PC-9 (cell line): ENCODE measurements around the gene PPP2R5A. TPM values are rescaled to one million over a fixed set of nuclear protein-coding genes. Genes with fewer than 3 reads are reported as not detected.

ENCODE experiments used
- BruUV-seq: library from RNA; stranded (reverse); fragments of 400-500 nt; replicated peaks from 2 replicates; lab custom pipeline; 2021; lab: Mats Ljungman, UMichigan
- CTCF ChIA-PET: fragments of 300-600 bp; sonication (Branson Sonifier 250); formaldehyde crosslinking; loops from one replicate; lab custom pipeline; 2022; ENCODE audit warnings: antibody characterized with exemption; lab: Charles Lee
- POLR2A ChIA-PET: fragments of 300-600 bp; sonication (Branson Sonifier 250); formaldehyde crosslinking; loops from one replicate; lab custom pipeline; 2022; ENCODE audit warnings: antibody characterized with exemption; ENCODE audit not compliant: unreplicated experiment; lab: Charles Lee
- DNase-seq, 2 experiments: peaks; one replicate each; pipeline versions ENCODE4 v3.0.0 to v3.0.0-alpha.2; 2015 to 2022; ENCODE audit warnings: mixed read lengths in 1 of 2
- H2AFZ ChIP-seq: fragments of 200-600 bp; sonication (generic); 2 replicates; pipeline ENCODE4 v1.8.1; 2017; ENCODE audit warnings: antibody characterized with exemption
- H3F3A ChIP-seq: fragments of 200-600 bp; sonication (generic); 2 replicates; pipeline ENCODE4 v1.8.1; 2017; ENCODE audit warnings: antibody characterized with exemption, mild to moderate bottlenecking, low read depth; ENCODE audit not compliant: insufficient read depth
- H3K27ac ChIP-seq: fragments of 200-600 bp; sonication (generic); 2 replicates; pipeline ENCODE4 v1.6.1; 2016; ENCODE audit warnings: mixed run types
- H3K27me3 ChIP-seq: fragments of 200-600 bp; sonication (generic); 2 replicates; pipeline ENCODE4 v1.6.1; 2016; ENCODE audit warnings: low read depth, mixed run types; ENCODE audit not compliant: insufficient read depth
- H3K36me3 ChIP-seq: fragments of 200-600 bp; sonication (generic); 2 replicates; pipeline ENCODE4 v1.6.1; 2016; ENCODE audit warnings: low read depth, mixed run types
- H3K4me1 ChIP-seq: fragments of 200-600 bp; sonication (generic); replicated peaks from 2 replicates; pipeline ENCODE4 v1.6.1; 2016; ENCODE audit warnings: mixed run types; ENCODE audit not compliant: insufficient read depth
- H3K4me2 ChIP-seq: fragments of 200-600 bp; sonication (generic); 2 replicates; pipeline ENCODE4 v1.6.1; 2017; ENCODE audit warnings: mixed run types
- H3K4me3 ChIP-seq: fragments of 200-600 bp; sonication (generic); 2 replicates; pipeline ENCODE4 v1.6.1; 2016; ENCODE audit warnings: mixed run types
- H3K79me2 ChIP-seq: fragments of 200-600 bp; sonication (generic); 2 replicates; pipeline ENCODE4 v1.6.1; 2017; ENCODE audit warnings: low read depth, mixed run types
- H3K9me2 ChIP-seq: fragments of 200-600 bp; sonication (generic); 2 replicates; pipeline ENCODE4 v1.8.1; 2017; ENCODE audit warnings: mild to moderate bottlenecking; ENCODE audit not compliant: insufficient read depth
- H3K9me3 ChIP-seq: fragments of 200-600 bp; sonication (generic); 2 replicates; pipeline ENCODE4 v1.8.1; 2016; ENCODE audit warnings: low read depth; ENCODE audit not compliant: insufficient read depth
- H4K20me1 ChIP-seq: fragments of 200-600 bp; sonication (generic); 2 replicates; pipeline ENCODE4 v1.8.1; 2017; ENCODE audit not compliant: insufficient read depth
- CTCF ChIP-seq: fragments of 200-600 bp; sonication (generic); conservative IDR thresholded peaks from 2 replicates; pipeline ENCODE4 v1.6.1; 2017; ENCODE audit warnings: mixed run types, antibody characterized with exemption, mild to moderate bottlenecking, moderate library complexity
- EZH2 ChIP-seq: fragments of 200-600 bp; sonication (generic); IDR thresholded peaks from 2 replicates; pipeline ENCODE4 v1.8.0; 2017; ENCODE audit warnings: antibody characterized with exemption, low read depth
- intact Hi-C: fragments of 100-400 bp; cut with micrococcal nuclease; formaldehyde crosslinking; loops from one replicate; pipeline ENCODE4 v1.10.0; 2022; ENCODE audit not compliant: unreplicated experiment
- total RNA-seq: library from RNA; stranded (reverse); gene quantifications from 2 replicates; pipeline ENCODE4 v1.2.3, GENCODE V29; 2021

Gene PPP2R5A
- total RNA-seq, 1 experiment from 2014 or later: 26.7 TPM

GRCh38 chr1:212401838-212402582, 116.8 kb downstream of the PPP2R5A start:
- peaks cover 19% of the 10 kb centered on the region for H3K4me1 ChIP-seq
- POLR2A ChIA-PET: no interaction called here
- peak overlapping the region; percentile 24; the same call in 1 of the 2 replicates for H3K4me2 ChIP-seq
- peak overlapping the region; percentile 94 for H3K27ac ChIP-seq
- peaks cover 14% of the 10 kb centered on the region for H3F3A ChIP-seq
- H3K4me3 ChIP-seq: no peak overlapping the region
- H3K36me3 ChIP-seq: peaks cover 35% of the 10 kb centered on the region
- CTCF ChIA-PET: no interaction called here
- H3K9me3 ChIP-seq: peaks cover 17% of the 10 kb centered on the region
- TSS peak; percentile 16 for BruUV-seq
- H4K20me1 ChIP-seq: no peaks in the 10 kb centered on the region
- intact Hi-C loops: no loop called here
- no peaks in the 10 kb centered on the region for H3K9me2 ChIP-seq
- H3K79me2 ChIP-seq: no peaks in the 10 kb centered on the region
- peak; percentile 20 to 60 for DNase-seq
- TF ChIP-seq EZH2 (no peak), CTCF (no peak)
- no peak overlapping the region for H2AFZ ChIP-seq
- H3K27me3 ChIP-seq: no peaks in the 10 kb centered on the region

- peak overlapping the region; percentile 24; the same call in 1 of the 2 replicates for H3K4me2 ChIP-seq
- peak in 1 of 2 experiments; percentile 31 for DNase-seq
- H4K20me1 ChIP-seq: no peaks in the 10 kb centered on the region
- intact Hi-C loops: no loop called here
- no peaks in the 10 kb centered on the region for H3K27me3 ChIP-seq
- peaks cover 11% of the 10 kb centered on the region for H3K9me3 ChIP-seq
- ChIA-PET POLR2A (no interaction called here), CTCF (no interaction called here)
- H3K27ac ChIP-seq: peak overlapping the region; percentile 94
- no peak for TF ChIP-seq EZH2
- no peak for TF ChIP-seq CTCF
- H3K79me2 ChIP-seq: no peaks in the 10 kb centered on the region
- TSS peak; percentile 62 for BruUV-seq
- peaks cover 19% of the 10 kb centered on the region for H3K4me1 ChIP-seq
- no peak overlapping the region for H3K4me3 ChIP-seq
- peaks cover 29% of the 10 kb centered on the region for H3K36me3 ChIP-seq
- no peak overlapping the region for H2AFZ ChIP-seq
- peaks cover 13% of the 10 kb centered on the region for H3F3A ChIP-seq
- H3K9me2 ChIP-seq: no peaks in the 10 kb centered on the region
These were observed 117.6 kb downstream of the PPP2R5A start for GRCh38 chr1:212402666-212403321.

GRCh38 chr1:212410231-212410820, 125.1 kb downstream of the PPP2R5A start:
- BruUV-seq: no TSS peak

More at GRCh38 chr1:212410231-212410820, 125.1 kb downstream of the PPP2R5A start:
- no peaks in the 10 kb centered on the region for H3K9me2 ChIP-seq
- H3K79me2 ChIP-seq: peaks cover 16% of the 10 kb centered on the region
- no peaks in the 10 kb centered on the region for H3K27me3 ChIP-seq
- H2AFZ ChIP-seq: no peak overlapping the region
- ChIA-PET CTCF (no interaction called here), POLR2A (no interaction called here)
- no peaks in the 10 kb centered on the region for H3K9me3 ChIP-seq
- no peaks in the 10 kb centered on the region for H4K20me1 ChIP-seq
- 0 out of 2 replicates have a peak, but pooled peaks cover under 1% of the 10 kb centered on the region for H3K36me3 ChIP-seq
- peaks cover 9% of the 10 kb centered on the region for H3K4me1 ChIP-seq
- H3K27ac ChIP-seq: no peak overlapping the region
- H3F3A ChIP-seq: no peaks in the 10 kb centered on the region
- H3K4me3 ChIP-seq: no peak overlapping the region
- TF ChIP-seq EZH2: no peak
- TF ChIP-seq CTCF: no peak
- no peak for DNase-seq
- H3K4me2 ChIP-seq: no peak overlapping the region
- intact Hi-C loops: no loop called here

Other genes starting within 250 kb of the PPP2R5A start
- 18.4 and 24.7 TPM in 2 replicates for gene INTS7, start 249.9 kb upstream of the PPP2R5A start, total RNA-seq
- 22.5 TPM in 2 replicates for gene DTL, start 249.7 kb upstream of the PPP2R5A start, total RNA-seq
- gene PACC1, start 129.5 kb downstream of the PPP2R5A start, total RNA-seq: 27.7 and 28.7 TPM in 2 replicates
- gene NENF, start 147.5 kb downstream of the PPP2R5A start, total RNA-seq: 71.8 and 85.9 TPM in 2 replicates